ENCODE measurements around the gene SPATA13.
"Not testable (repeated sequence)": the region's sequence is repeated elsewhere in the genome, so short reads cannot be mapped to it uniquely, and the experiment has no call there.

Gene SPATA13

DNA sequence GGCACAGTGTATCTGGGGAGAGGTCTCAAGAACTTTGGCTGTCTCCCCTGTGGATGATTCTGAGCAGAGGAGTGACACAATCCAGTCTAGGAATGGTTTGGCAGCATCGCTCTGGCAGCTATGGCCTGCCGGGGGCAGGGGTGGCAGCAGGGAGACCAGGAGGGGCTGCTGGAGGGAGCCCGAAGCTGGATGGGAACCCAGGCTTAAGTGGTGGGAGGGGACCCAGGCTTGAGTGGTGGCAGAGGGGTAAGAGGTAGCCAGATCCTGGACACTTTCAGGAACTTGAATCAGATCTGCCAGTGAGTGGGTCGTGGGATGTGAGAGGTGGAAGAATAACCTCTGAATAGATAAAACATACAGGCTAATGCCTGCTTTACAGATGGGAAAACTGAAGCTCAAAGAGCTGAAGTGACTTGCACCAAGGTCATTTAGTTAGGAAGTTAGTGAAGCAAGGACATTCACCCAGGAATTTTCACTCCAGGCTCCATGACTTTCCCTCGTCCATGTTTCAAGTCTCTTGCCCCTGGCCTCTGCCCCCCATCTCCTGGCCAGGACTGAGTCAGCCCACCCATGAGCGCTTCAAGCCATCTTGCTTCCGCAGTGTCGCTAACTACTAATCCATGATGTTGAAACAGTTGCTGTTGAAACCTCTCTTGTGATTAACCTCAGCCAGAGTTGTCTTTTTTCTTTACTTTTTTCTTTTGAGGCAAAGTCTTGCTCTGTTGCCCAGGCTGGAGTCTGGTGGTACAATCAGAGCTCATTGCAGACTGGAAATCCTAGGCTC lies 119.0 kb downstream of the SPATA13 start:
- DNase-seq (ENCODE audit: low read depth), result no peak

DNA sequence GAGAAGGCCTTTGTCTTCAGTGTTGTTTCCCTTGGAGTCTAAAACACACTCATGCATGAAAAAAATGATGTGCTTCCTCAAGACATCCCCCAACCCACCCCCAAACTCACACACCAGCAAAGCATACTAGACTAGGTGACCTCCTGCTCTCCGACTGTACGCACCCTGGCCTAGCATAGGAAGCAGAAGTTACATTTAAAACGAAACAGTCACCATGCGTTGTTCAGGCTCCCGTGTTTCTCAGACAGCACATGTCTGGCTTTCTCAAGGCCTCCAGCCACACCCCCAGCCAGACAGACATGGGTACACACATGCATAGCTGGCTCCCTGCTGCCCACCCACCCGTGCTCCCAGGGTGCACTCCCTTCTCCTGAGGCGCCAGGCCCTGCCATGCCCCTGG lies 120.2 kb downstream of the SPATA13 start:
- DNase-seq (ENCODE audit: low read depth), result no peak

DNA sequence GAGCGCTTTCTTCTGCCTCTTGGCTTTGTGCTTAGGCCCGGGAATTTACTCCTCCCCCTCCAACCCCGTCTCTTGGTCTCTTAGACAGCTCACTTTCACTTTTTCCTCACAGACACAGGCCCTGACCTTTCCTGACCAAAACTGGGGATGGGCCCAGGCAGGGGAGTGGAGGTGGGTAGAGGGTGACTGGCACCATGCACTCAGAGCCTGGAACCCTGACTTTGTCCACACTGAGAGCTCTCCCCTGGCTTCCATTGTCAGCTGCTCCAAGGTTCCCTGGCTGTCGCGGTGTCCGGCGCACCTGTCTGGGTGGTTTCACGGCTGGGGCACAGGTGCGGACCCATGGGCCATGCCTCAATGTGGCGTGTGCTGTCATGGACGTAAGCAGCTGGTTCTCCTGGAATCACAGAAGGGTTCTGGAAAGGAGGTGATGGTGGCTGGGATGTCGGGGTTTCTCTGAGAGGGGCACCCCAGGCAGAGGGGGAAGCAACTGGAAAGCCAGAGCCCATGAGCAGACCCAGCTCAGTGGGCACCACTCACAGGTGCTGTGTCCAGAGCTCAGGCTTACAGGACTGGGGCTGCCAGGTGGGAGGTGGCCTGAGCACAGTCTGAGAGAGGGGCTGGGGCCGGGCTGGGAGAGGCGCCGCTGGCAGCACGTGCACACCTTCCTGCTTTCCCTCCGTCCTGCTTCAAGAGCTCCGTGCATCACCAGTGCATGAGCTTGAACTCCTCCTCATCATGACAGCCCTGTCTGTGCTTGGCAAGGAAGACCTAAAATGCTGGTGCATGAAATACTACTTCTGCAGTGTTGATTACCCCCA lies 120.9 kb downstream of the SPATA13 start:
- DNase-seq (ENCODE audit: low read depth), result no peak

DNA sequence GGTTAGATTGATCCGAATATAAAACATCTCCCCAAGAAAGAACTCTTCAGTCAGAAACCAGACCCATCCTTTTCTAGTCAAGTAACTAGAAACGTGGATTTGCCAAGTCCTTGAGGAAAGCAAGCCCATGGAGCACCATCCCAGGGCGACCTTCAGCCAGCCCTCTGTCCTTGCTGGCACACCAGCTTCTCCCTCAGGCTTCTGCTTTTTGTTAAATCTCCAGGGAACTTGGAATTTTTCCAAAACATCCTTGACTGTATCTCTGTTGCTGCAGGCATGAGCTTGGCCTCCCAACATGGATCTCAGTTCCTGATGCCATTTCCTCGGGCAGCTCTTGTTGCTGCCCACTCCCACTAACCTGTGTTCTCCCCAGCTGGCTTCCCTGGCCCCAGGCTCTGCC lies 121.7 kb downstream of the SPATA13 start:
- DNase-seq (ENCODE audit: low read depth), result no peak

DNA sequence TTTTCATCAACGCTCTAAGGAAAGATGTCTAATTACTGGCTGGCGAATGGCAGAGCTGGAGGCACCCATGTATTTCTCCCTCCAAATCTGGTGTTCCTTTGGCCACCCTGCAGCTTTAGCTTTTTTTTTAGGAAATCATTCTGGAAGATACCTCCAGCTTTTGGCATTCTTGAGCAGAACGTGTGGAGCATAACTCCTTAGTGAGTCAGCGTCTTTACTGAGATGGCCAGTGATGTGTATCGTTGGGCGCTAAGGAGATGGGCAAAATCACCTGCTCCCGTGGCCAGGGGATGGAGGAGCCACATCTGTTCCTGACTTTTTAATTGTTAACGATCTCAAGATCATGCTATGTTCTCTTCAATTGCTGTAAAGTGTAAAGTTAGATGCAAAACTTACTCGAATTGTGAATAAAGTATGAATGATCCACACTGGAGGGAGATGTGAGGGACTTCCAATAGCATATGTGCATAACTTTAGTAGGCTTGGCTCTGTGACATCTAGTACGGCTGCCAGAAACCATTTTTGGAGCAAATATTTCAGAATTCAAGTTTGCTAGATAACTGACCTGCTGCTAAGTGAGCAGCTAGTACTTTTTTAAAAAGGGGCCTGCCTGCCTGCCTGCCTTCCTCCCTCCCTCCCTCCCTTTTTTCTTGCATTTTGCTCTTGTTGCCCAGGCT lies 124.5 kb downstream of the SPATA13 start:
- DNase-seq (ENCODE audit: low read depth), result no peak

DNA sequence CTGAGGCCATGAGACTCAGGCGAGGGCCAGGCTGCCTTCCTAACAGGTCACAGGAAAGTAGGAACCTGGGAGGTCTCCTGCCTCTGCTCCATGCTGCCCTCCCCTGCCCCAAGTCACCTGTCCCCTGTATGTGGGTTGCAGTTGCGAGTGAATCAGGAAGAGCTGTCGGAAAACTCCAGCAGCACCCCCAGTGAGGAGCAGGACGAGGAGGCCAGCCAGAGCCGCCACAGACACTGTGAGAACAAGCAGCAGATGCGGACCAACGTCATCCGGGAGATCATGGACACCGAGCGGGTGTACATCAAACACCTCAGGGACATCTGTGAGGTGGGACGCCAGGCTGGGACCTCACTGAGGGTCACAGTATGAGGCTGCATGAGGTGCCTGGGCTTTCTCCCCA lies 126.1 kb downstream of the SPATA13 start:
- no peak for DNase-seq (ENCODE audit: low read depth)

DNA sequence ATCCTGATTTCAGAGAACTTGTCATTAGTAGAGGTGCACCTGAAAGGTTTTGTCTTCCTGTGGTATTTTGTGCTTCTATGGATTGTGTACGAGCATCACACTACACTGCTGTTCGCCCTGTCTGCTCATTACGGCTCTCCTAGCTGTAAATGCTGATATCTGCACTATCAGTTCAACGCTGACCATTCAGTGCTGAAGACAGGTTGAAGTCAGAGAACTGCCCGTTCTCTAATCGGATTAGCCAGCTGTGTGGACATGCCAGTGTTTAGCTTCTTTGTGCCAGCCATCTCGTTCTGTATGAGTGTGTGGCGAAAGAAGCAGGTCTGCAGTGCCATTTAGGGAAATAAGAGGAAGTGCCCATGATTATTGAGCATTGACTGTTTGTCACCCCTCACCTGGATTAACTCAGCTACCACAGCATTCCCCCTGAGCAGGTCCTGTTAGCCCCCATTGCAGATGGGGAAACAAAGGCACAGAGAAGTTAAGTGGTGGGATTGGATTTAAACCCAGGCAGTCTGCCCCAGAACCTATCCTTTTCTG lies 127.3 kb downstream of the SPATA13 start:
- DNase-seq (ENCODE audit: low read depth), result no peak

DNA sequence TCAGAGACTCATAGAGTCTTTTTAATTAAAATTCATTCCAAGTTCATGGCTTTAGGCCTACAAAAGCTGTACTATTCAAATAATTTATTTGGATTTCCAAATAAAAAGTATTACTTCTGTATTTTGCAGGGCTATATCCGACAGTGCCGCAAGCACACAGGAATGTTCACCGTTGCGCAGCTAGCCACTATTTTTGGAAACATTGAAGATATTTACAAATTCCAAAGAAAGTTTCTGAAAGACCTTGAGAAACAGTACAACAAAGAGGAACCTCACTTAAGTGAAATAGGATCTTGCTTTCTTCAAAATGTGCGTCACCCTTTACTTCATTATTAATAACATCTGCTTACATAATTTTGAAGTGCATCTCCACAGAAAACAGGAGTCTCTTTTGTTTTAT lies 128.3 kb downstream of the SPATA13 start:
- DNase-seq (ENCODE audit: low read depth), result no peak

DNA sequence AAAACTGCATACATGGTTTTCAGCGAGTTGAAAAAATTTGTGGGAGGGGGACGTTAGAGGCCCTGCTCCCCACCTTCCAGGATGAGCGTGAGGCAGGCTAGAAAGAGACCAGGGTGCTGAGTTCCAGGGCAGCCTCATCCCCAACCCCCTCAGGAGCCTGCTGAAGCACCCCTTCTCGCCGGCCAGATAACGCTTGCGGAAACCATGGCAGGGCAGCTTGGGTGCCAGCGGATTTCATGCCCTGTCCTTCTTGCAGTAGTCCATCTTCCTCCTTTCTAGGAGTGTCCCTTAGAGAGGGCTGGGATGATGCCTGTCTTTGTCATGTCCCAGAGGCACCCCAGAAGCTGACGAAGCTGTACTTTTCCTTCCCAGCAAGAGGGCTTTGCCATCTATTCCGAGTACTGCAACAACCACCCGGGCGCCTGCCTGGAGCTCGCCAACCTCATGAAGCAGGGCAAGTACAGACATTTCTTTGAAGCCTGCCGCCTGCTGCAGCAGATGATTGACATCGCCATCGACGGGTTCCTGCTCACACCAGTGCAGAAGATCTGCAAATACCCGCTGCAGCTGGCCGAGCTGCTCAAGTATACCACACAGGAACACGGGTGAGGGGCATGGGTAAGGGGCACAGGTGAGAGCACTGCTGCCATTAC lies 129.9 kb downstream of the SPATA13 start:
- no peak for DNase-seq (ENCODE audit: low read depth)

DNA sequence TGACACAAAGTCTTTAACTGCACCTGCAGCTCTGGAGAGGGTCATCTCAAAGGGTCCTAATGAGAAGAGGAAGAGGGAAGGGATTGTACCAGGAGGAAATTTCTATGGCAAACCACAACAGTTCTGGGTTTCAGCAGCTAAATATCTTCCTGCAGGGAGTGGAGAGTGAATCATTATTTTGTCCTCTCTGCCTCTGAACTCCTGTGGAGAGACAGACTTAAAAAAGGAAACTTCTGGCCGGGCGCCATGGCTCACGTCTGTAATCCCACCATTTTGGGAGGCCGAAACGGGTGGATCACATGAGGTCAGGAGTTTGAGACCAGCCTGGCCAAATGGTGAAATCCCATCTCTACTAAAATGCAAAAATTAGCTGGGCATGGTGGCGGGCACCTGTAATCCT lies 132.0 kb downstream of the SPATA13 start:
- DNase-seq (ENCODE audit: low read depth), result no peak

DNA sequence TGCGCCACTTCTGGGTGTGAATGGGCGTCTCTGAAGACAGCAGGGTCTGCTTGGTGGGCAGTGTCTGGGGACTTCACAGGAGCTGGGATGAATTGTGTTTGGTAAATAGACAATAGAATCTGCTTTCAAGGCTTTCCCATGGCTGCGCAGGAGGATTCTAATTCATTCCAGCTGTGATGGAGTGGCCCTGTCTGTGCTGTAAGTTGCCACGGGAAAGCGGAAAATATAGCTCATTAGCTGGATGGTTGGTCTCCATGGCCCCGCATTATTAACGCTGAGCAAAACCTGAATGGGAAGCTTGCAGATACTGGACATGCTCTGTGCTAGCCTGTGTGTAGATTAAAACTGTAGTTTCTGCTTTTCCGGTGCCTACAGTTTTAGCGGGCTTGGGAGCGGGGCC lies 133.2 kb downstream of the SPATA13 start:
- no peak for DNase-seq (ENCODE audit: low read depth)

DNA sequence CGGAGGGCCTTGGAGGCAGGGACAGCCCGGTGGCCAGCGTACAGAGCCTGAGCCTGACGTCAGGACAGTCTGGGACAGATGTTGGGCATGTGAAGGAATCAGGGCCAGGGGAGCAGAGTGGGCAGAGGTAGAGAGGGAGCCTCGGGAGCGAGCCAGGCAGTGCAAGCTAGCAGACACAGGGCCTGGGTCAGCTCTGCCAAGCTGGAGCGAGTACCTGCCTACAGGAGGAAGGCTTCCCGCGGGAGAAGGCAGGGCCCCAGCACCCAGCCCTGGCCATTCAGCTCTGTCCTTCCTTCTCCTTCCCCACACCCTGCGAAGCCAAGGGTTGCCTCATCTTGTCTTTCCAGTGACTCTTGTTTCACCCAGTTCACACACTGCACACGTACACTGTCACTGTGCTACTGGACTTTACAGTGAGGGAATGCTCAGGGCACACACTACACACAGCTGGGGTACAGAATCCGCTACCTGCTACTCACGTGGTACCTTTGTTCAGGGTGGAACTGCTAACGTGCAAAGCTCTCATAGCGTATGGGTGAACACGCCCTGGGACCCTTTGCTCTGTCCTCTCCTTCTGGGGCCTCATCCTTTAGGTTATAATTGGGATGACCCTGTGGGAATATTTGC lies 139.1 kb downstream of the SPATA13 start:
- no peak for DNase-seq (ENCODE audit: low read depth)

DNA sequence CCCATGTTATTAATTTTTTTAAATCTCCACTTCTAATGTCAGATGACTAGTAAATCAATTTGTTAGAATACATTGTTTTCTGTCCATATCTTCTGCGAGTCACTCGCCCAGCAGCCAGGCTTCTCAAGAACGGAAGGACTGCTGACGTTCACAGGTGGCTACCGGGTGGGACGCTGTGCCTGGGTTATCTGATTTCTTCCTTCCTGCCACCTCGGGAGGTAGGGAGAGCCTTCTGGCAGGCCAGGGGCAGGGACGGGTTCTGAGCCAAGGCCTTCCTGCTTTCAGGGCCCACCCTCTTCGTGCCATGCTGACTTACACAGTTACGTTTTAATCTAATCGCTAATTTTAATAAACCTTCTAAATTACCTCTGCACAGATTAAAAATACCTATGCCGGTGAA lies 140.9 kb downstream of the SPATA13 start:
- no peak for DNase-seq (ENCODE audit: low read depth)

DNA sequence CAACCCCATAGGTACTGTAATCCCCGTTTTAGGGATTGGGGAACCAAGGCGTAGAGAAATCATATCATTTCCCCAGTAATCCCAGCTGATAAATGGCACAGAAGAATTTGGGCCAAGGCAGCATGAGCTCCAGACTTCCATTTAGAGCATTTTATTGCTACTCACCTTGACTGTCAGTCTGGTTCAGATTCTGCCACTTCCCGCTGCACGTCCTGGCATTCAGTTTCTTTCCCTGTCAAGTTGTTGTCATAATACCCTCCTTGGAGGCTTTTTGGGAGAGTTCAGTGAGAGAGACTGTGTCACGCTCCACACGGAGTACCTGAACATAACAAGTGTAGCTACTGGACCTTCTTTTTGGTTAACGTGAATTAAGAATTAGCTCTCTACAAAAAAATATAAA lies 141.4 kb downstream of the SPATA13 start:
- no peak for DNase-seq (ENCODE audit: low read depth)

DNA sequence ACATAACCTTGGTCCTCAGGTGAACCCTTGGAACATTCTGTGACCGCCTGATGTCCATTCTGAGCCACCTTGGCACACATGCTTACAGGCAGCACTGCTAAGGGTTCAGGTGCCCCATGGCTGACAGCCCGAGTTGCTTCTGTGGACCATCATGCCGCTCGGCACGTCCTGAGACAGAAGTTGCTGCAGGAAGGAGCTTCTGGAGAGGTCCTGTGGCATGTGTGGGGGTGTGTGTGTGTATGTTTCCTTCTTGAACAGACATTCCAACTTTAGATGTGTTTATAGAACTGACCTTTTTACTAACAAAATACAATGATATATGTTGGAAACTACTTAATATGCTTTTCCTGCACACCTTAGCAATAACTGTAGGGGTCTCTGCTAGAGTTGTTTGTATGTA lies 144.1 kb downstream of the SPATA13 start:
- DNase-seq (ENCODE audit: low read depth), result no peak

DNA sequence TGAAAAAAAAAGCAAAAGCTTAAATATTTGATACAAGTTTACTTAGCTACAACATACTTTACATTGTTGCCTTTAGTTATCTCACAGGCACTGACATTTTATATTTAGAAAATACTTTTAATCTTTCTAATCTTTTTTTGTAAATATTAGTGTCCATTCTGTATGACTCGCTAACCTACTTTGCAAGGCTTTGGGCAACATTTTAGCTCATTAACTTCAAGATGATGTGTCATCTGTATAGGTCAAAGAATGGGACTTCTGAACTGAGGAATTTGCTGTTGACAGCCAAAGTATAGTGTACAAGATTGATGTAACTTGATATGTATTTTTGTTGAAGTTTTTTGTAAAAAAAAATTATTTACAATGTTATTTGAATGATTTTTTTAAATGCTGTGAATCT lies 146.1 kb downstream of the SPATA13 start:
- no peak for DNase-seq (ENCODE audit: low read depth)

DNA sequence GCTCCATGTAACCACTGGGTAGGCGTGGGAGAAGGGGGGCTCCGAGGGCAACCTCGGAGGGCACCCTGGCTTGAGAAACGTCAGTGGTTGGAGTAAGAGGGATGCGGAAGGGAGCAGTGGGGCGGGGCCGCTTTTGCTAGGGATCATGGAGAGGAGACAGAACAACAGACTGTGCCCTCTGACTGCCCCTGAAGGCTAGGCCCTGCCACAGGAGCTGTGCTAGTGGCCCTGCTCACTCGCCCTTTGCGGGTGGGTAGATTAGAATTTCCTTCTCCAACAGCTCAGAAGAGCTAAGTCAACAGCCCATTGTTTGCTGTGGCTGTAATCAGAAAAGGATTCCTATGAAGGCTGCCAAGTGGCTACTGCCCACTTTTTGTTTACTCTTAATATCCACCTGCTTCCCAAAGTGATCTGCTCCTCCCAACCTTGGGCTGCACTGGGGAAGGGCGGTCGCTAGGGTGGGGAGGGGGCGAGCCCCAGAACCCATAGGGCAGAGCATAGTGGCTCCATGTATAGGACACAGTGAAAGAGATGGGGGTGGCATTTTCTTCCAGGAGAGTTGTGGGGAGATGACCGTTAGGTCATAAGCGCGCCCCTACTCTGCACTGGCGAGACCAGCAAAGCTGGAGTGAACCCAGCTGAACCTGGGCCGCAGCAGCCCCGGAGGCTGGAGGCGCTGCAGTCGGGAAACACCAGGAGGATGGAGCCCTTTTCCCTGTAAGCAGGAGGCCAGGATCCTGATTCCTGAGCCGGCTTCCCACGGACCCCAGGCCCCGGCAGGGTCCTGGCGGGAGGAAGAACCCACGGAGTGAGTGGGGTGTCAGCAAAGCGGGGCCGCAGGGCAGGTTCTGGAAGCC lies 146.9 kb downstream of the SPATA13 start:
- DNase-seq (ENCODE audit: low read depth), result no peak

DNA sequence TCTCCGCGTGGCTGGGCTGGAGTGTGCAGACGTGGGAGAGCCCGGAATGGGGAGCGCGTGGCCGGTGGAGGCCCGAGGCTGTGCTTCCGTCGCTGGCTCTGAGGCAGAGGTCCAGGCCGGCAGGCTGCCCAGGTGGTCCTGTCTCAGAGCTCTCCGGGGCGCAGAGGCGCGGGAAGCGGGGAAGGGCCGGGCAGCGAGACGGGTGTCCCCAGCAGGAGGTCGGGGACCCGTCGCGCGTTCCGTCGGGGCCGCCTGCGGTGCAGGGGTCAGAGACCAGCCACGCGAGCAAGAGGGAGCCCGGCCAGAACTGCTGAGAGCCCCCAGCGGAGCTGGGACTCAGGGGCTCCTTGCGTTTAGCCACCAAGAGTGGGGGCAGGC lies 147.5 kb downstream of the SPATA13 start:
- no peak for DNase-seq (ENCODE audit: low read depth)

DNA sequence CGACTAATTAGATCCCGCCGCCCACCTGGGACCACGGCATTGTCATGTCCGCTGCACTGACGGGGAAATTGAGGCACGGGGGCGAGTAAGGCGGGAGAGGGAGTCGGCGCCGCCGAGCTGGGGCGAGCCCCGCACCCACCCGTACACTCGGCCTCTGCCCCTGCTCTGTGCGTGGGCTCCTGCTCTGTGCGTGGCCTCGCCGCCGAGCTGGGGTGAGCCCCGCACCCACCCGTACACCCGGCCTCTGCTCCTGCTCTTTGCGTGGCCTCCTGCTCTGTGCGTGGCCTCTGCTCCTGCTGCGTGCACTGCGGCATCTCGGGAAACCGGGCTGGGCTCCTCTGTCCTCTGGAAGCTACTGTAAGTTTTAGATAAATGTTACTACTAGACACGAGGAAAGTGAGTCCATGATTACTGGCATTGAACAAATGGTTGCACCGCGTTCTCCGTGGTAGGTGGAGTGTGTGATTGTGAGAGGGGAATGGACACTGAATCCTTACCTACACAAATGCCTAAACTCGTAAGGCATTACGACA lies 148.0 kb downstream of the SPATA13 start:
- no peak for DNase-seq (ENCODE audit: low read depth)

DNA sequence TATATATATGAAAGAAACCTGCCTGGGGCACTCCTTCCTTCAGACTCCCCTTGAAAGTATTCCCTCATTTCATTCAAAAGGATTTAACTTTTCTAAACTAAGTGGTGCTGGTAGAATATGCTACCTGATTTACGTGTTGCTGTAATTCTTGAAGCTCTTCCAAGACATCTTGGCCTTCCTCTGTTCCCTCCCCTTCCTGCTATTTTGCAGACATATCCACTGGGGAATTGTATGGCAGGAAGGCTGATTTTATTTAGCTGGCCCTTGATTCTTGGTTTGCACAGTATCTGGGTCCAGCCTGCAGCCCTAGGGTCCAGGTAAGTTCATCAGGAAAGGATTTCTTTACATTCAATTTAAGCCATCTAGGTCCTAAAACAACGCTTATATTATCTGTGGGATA lies 148.8 kb downstream of the SPATA13 start, which contains the start of gene C1QTNF9:
TSS of gene C1QTNF9 (plus strand) at position 281 of the 400 bp plus-strand sequence. CDS start 6,424 bp downstream, outside the sequence.
- not testable (repeated sequence) for DNase-seq (ENCODE audit: low read depth)

Data from stimulated activated CD8-positive, alpha-beta memory T cell treated with anti-CD3 and anti-CD28 coated beads, Interleukin-15, amount 100 ng/mL, for 1 hour (primary cell).